K562 (cell line): ENCODE data around the gene RNF217.

Source experiments
- ATF2 ChIP-seq: sonication (generic); formaldehyde crosslinking; IDR thresholded peaks from 2 replicates; pipeline ENCODE4 v1.8.1; 2022; ENCODE audit warnings: missing genetic modification reagents
- BDP1 ChIP-seq: IDR thresholded peaks from 3 replicates; pipeline ENCODE4 v1.6.1; 2011; ENCODE audit not compliant: insufficient read length, insufficient read depth
- CTCF ChIP-seq, 3 experiments: IDR thresholded peaks in 2 of 3; conservative IDR thresholded peaks in 1 of 3; 2 replicates each; pipeline ENCODE4 v1.5.1; 2011 to 2012; ENCODE audit warnings: low read length in 3 of 3, mild to moderate bottlenecking in 3 of 3, control low read depth in 2 of 3, improper control_type of control experiment in 1 of 3, inconsistent platforms in 1 of 3, low read depth in 1 of 3, mixed read lengths in 1 of 3, moderate library complexity in 1 of 3; ENCODE audit not compliant: insufficient read depth in 2 of 3
- DPF2 ChIP-seq: fragments of 450-650 bp; IDR thresholded peaks from 2 replicates; pipeline ENCODE4 v1.6.1; 2016
- POLR2A ChIP-seq: fragments of 450-650 bp; conservative IDR thresholded peaks from 2 replicates; pipeline ENCODE4 v1.6.1; 2016
- POLR3A ChIP-seq: IDR thresholded peaks from 2 replicates; pipeline ENCODE4 v1.6.1; 2011; ENCODE audit warnings: borderline replicate concordance, mild to moderate bottlenecking, moderate library complexity; ENCODE audit not compliant: insufficient read length, insufficient read depth; ENCODE audit errors: extremely low read depth
- SP1 ChIP-seq: sonication (generic); formaldehyde crosslinking; IDR thresholded peaks from 2 replicates; pipeline ENCODE4 v1.8.1; 2022; ENCODE audit warnings: mild to moderate bottlenecking, missing genetic modification reagents

- TF ChIP-seq ATF2 (CRISPR knock-in tag) (no peak), POLR2A (no peak), SP1 (CRISPR knock-in tag) (no peak), BDP1 (no peak), CTCF (IDR thresholded peaks at IDR 0.05 in 2 of 3, conservative IDR thresholded peaks at IDR 0.05 in 1 of 3; ENCODE audit: insufficient read depth in 2 of 3, low read depth in 1 of 3, low read length in 3 of 3) (no peak), DPF2 (no peak), POLR3A (no peak)
These were observed 47.3 kb downstream of the RNF217 start for GRCh38 chr6:125009578-125009977.
